SK-N-SH (cell line): ENCODE measurements around the gene RBMS1. TPM values are rescaled to one million over a fixed set of nuclear protein-coding genes. Genes with fewer than 3 reads are reported as not detected.

Source experiments
- CTCF ChIA-PET: fragments of 300-600, 350-600 bp; formaldehyde crosslinking; extraction: SDS; loops from one replicate; lab custom pipeline; 2021; lab: Yijun Ruan, JAX
- POLR2A ChIA-PET: fragments of 350-600 bp; sonication (Branson Sonifier 250); formaldehyde crosslinking; extraction: SDS; loops from one replicate; lab custom pipeline; 2020; ENCODE audit warnings: antibody characterized with exemption, inconsistent platforms; lab: Yijun Ruan, JAX
- DNase-seq: peaks from one replicate; pipeline ENCODE4 v3.0.0; 2012
- H2AFZ ChIP-seq: fragments of 200-600 bp; sonication (generic); 2 replicates; pipeline ENCODE4 v1.8.1; 2016; ENCODE audit warnings: antibody characterized with exemption, mild to moderate bottlenecking, low read depth
- H3F3A ChIP-seq: fragments of 200-600 bp; sonication (generic); replicated peaks from 2 replicates; pipeline ENCODE3; 2016; ENCODE audit warnings: antibody characterized with exemption, mild to moderate bottlenecking; ENCODE audit not compliant: insufficient read depth
- H3K27ac ChIP-seq, 2 experiments: fragments of 200-500 bp in 1 of 2; fragments of 200-600 bp in 1 of 2; sonication (Bioruptor generic) in 1 of 2; sonication (generic), shearing (Covaris generic) in 1 of 2; 2 replicates each; pipeline versions ENCODE4 v1.5.1 to v1.6.1; 2014 to 2016; ENCODE audit warnings: low read depth in 2 of 2, inconsistent platforms in 1 of 2, low read length in 1 of 2, mild to moderate bottlenecking in 1 of 2, mixed read lengths in 1 of 2
- H3K27me3 ChIP-seq: fragments of 200-600 bp; sonication (generic), shearing (Covaris generic); 2 replicates; pipeline ENCODE4 v1.6.1; 2016; ENCODE audit warnings: mixed run types; ENCODE audit not compliant: insufficient read depth
- H3K36me3 ChIP-seq, 2 experiments: fragments of 200-500 bp in 1 of 2; fragments of 200-600 bp in 1 of 2; sonication (Bioruptor generic) in 1 of 2; sonication (generic) in 1 of 2; replicated peaks in 1 of 2; 2 replicates each; pipeline versions ENCODE3 to v1.5.1; 2014 to 2016; ENCODE audit warnings: low read length in 1 of 2, mild to moderate bottlenecking in 1 of 2; ENCODE audit not compliant: insufficient read depth in 2 of 2, control insufficient read depth in 1 of 2
- H3K4me1 ChIP-seq, 2 experiments: fragments of 200-500 bp in 1 of 2; fragments of 200-600 bp in 1 of 2; sonication (Bioruptor generic) in 1 of 2; sonication (generic), shearing (Covaris generic) in 1 of 2; 2 replicates each; pipeline versions ENCODE4 v1.5.1 to v1.6.1; 2014 to 2016; ENCODE audit warnings: low read depth in 1 of 2, low read length in 1 of 2, mixed run types in 1 of 2; ENCODE audit not compliant: insufficient read depth in 2 of 2, control insufficient read depth in 1 of 2
- H3K4me2 ChIP-seq: fragments of 200-600 bp; sonication (generic), shearing (Covaris generic); 2 replicates; pipeline ENCODE4 v1.6.1; 2017; ENCODE audit warnings: mixed run types
- H3K4me3 ChIP-seq, 2 experiments: fragments of 200-500 bp in 1 of 2; fragments of 200-600 bp in 1 of 2; sonication (Bioruptor generic) in 1 of 2; sonication (generic), shearing (Covaris generic) in 1 of 2; 2 replicates each; pipeline versions ENCODE4 v1.5.1 to v1.8.1; 2014 to 2016; ENCODE audit warnings: low read depth in 2 of 2, inconsistent platforms in 1 of 2, low read length in 1 of 2, mild to moderate bottlenecking in 1 of 2, mixed read lengths in 1 of 2, moderate library complexity in 1 of 2
- H3K79me2 ChIP-seq: fragments of 200-600 bp; sonication (generic); 2 replicates; pipeline ENCODE4 v1.8.1; 2017; ENCODE audit warnings: mild to moderate bottlenecking; ENCODE audit not compliant: insufficient read depth
- H3K9ac ChIP-seq: fragments of 200-600 bp; sonication (generic); 2 replicates; pipeline ENCODE4 v1.6.1; 2017; ENCODE audit warnings: mixed run types
- H3K9me2 ChIP-seq: fragments of 200-600 bp; sonication (generic); 2 replicates; pipeline ENCODE4 v1.6.1; 2017; ENCODE audit warnings: mixed run types
- H3K9me3 ChIP-seq: fragments of 200-600 bp; sonication (generic); 2 replicates; pipeline ENCODE4 v1.6.1; 2017; ENCODE audit warnings: mixed run types, mild to moderate bottlenecking, moderate library complexity
- H4K20me1 ChIP-seq: fragments of 200-600 bp; sonication (generic); 2 replicates; pipeline ENCODE4 v1.6.1; 2017; ENCODE audit warnings: mild to moderate bottlenecking, mixed run types; ENCODE audit not compliant: insufficient read depth
- CTCF ChIP-seq: fragments of 200-600 bp; sonication (generic); IDR thresholded peaks from 2 replicates; pipeline ENCODE4 v1.6.1; 2017; ENCODE audit warnings: antibody characterized with exemption, mild to moderate bottlenecking, moderate library complexity
- ELF1 ChIP-seq: IDR thresholded peaks from 2 replicates; pipeline ENCODE4 v1.4.0; 2012
- FOSL2 ChIP-seq: IDR thresholded peaks from 2 replicates; pipeline ENCODE4 v1.4.0; 2012; ENCODE audit warnings: low read depth, mild to moderate bottlenecking, moderate library complexity, borderline replicate concordance
- FOXM1 ChIP-seq: IDR thresholded peaks from 2 replicates; pipeline ENCODE4 v1.4.0; 2012; ENCODE audit warnings: low read depth, mild to moderate bottlenecking
- JUND ChIP-seq: IDR thresholded peaks from 2 replicates; pipeline ENCODE4 v1.4.0; 2012
- MEF2A ChIP-seq: IDR thresholded peaks from 2 replicates; pipeline ENCODE4 v1.4.0; 2012; ENCODE audit warnings: low read depth, borderline replicate concordance
- MXI1 ChIP-seq: IDR thresholded peaks from 2 replicates; pipeline ENCODE4 v1.6.1; 2012; ENCODE audit warnings: mild to moderate bottlenecking, low read depth, low read length, improper control_type of control experiment
- NFIC ChIP-seq: IDR thresholded peaks from 2 replicates; pipeline ENCODE4 v1.4.0; 2012; ENCODE audit warnings: borderline replicate concordance
- POLR2AphosphoS5 ChIP-seq: IDR thresholded peaks from 2 replicates; pipeline ENCODE4 v1.6.1; 2012; ENCODE audit warnings: low read depth, low read length
- RCOR1 ChIP-seq: fragments of 150-350 bp; IDR thresholded peaks from 2 replicates; pipeline ENCODE4 v1.6.1; 2017; ENCODE audit warnings: antibody characterized with exemption, low read length
- RFX5 ChIP-seq: IDR thresholded peaks from 2 replicates; pipeline ENCODE4 v1.6.1; 2012; ENCODE audit warnings: mild to moderate bottlenecking, improper control_type of control experiment, low read length
- RXRA ChIP-seq: IDR thresholded peaks from 2 replicates; pipeline ENCODE4 v1.4.0; 2012; ENCODE audit warnings: low read depth, mild to moderate bottlenecking, borderline replicate concordance
- SIN3A ChIP-seq: IDR thresholded peaks from 2 replicates; pipeline ENCODE4 v1.6.1; 2012; ENCODE audit warnings: low read depth, mild to moderate bottlenecking, low read length, moderate library complexity, borderline replicate concordance
- TCF12 ChIP-seq: IDR thresholded peaks from 2 replicates; pipeline ENCODE4 v1.4.0; 2012
- TEAD4 ChIP-seq: IDR thresholded peaks from 2 replicates; pipeline ENCODE4 v1.4.0; 2012; ENCODE audit warnings: mild to moderate bottlenecking, borderline replicate concordance; ENCODE audit not compliant: insufficient read depth
- USF2 ChIP-seq: fragments of 150-350 bp; IDR thresholded peaks from 2 replicates; pipeline ENCODE4 v1.6.1; 2017; ENCODE audit warnings: antibody characterized with exemption, low read length, low read depth, borderline replicate concordance
- YY1 ChIP-seq: IDR thresholded peaks from 2 replicates; pipeline ENCODE4 v1.4.0; 2012; ENCODE audit warnings: low read depth, mild to moderate bottlenecking
- ZBTB33 ChIP-seq: IDR thresholded peaks from 2 replicates; pipeline ENCODE4 v1.4.0; 2012; ENCODE audit warnings: low read depth, borderline replicate concordance
- WGBS: methylation state at CpG from one replicate; pipeline ENCODE4 v1.1.6; 2017; ENCODE audit warnings: low lambda C conversion rate; 5-methylcytosine and 5-hydroxymethylcytosine counted together
- polyA plus RNA-seq, 3 experiments: library from polyadenylated mRNA; depleted of rRNA; stranded (reverse); fragments of >200 nt; gene quantifications; 2 replicates each; pipeline ENCODE4 v1.2.3, GENCODE V29; 2012
- TF ChIP-seq, protein P1 (sequence below): IDR thresholded peaks from 2 replicates; pipeline ENCODE4 v1.4.0; 2012; ENCODE audit warnings: low read depth
- TF ChIP-seq, protein P2 (sequence below): IDR thresholded peaks from 2 replicates; pipeline ENCODE4 v1.4.0; 2012; ENCODE audit warnings: low read depth, borderline replicate concordance

RBMS1 gene
- polyA plus RNA-seq, 1 of the 3 experiments (the other 2 are of a cell fraction): 56.5 TPM

- TF ChIP-seq RXRA (no peak), ZBTB33 (no peak), USF2 (no peak), SIN3A (no peak)
- TF ChIP-seq, all 33 proteins: peak for 4
These were observed 161.3 kb downstream of the RBMS1 start (continued) for GRCh38 chr2:160332318-160332717.

GRCh38 chr2:160331258-160332025 is 162.2 kb downstream of the RBMS1 start:
- Histone ChIP-seq H3K4me1 (peaks cover 5 to 32% of the 10 kb centered on the region in 2 experiments; a peak in 3 of 4 replicates), H3K27me3 (no peaks in the 10 kb centered on the region), H3K27ac (no peak overlapping the region), H3K79me2 (peaks cover 99% of the 10 kb centered on the region), H3K36me3 (peaks cover 10 to 14% of the 10 kb centered on the region in 2 experiments), H3K9me3 (no peaks in the 10 kb centered on the region), H3K4me3 (no peak overlapping the region), H3K4me2 (no peak overlapping the region), H3F3A (peaks cover 27% of the 10 kb centered on the region), H4K20me1 (peaks cover 86% of the 10 kb centered on the region), H3K9ac (no peak overlapping the region), H3K9me2 (no peaks in the 10 kb centered on the region), H2AFZ (no peak overlapping the region)
- 86% methylated on average over 6 of the region's 6 CpGs for WGBS
- CTCF ChIA-PET: interaction anchor here (0.9 to 1.2 kb wide), 5 partner anchors 9 to 663 kb away, joined by 3 to 5 read pairs (median 3); no protein-coding TSS in a partner anchor
- no peak for DNase-seq
- POLR2A ChIA-PET: no interaction called here
- no peak for TF ChIP-seq FOXM1
- TF ChIP-seq, protein P1, sequence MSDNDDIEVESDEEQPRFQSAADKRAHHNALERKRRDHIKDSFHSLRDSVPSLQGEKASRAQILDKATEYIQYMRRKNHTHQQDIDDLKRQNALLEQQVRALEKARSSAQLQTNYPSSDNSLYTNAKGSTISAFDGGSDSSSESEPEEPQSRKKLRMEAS: no peak
- TF ChIP-seq FOSL2: no peak
- TF ChIP-seq NFIC: no peak
- no peak for TF ChIP-seq RXRA
- no peak for TF ChIP-seq YY1
- TF ChIP-seq POLR2AphosphoS5: no peak
- TF ChIP-seq ZBTB33: no peak
- TF ChIP-seq RFX5: no peak
- TF ChIP-seq, protein P2, sequence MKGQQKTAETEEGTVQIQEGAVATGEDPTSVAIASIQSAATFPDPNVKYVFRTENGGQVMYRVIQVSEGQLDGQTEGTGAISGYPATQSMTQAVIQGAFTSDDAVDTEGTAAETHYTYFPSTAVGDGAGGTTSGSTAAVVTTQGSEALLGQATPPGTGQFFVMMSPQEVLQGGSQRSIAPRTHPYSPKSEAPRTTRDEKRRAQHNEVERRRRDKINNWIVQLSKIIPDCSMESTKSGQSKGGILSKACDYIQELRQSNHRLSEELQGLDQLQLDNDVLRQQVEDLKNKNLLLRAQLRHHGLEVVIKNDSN: no peak
- TF ChIP-seq USF2: no peak
- TF ChIP-seq ELF1: no peak
- TF ChIP-seq MEF2A: no peak
- TF ChIP-seq TCF12: no peak
- no peak for TF ChIP-seq MXI1
- TF ChIP-seq CTCF: no peak
- TF ChIP-seq JUND: no peak
- TF ChIP-seq RCOR1: no peak
- TF ChIP-seq TEAD4: no peak
